HG02571 (cell line): Measurements from ENCODE around the gene LGMN.
"Not testable (repeated sequence)": the region's sequence is repeated elsewhere in the genome, so short reads cannot be mapped to it uniquely, and the experiment has no call there.

ENCODE experiments used
- ATAC-seq: cut with Tn5 transposase; IDR thresholded peaks from one replicate; pipeline ENCODE4 v1.9.1; 2021; ENCODE audit warnings: mild to moderate bottlenecking, moderate library complexity; ENCODE audit not compliant: unreplicated experiment

Gene LGMN

DNA sequence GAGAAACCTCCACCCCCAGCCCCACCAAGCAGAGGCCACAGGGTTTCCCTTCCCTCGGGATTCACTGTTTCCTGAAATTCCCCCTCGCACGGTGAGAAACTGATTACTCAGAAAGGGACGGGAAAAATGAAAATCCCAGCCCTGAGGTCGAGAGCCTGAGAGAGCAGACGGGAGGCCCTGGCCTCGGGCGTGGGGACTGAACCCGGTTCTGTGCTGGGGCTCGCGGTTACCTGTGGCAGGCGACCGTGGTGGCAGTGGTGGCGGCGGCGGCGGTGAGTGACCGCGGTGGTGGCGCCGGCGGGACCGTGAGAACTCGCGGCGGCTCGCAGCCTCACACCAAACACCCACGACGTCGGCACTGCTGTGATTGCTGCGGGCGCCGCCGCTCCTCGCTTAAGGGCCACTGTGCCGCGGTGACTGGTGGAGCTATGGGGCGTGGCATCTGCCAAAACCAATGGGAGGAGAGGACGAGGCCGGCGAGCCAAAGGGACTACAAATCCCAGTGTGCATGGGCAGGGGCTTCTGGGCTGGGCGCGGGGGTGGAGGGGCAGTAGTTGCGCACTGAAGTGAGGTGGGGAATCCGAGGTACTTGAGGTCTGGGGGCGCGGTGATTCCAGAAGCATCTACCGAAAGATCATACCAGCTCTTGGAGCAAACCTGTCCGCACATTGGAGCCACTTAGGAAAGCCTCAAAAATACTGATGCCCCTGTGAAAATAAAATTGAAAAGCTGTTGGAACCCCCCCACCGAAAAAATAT, at the start of gene LGMN:
Gene LGMN (minus strand): TSS at position 369 of the 758 bp plus-strand sequence. CDS start 15,841 bp downstream, outside the sequence.
- peak; percentile 82 for ATAC-seq

DNA sequence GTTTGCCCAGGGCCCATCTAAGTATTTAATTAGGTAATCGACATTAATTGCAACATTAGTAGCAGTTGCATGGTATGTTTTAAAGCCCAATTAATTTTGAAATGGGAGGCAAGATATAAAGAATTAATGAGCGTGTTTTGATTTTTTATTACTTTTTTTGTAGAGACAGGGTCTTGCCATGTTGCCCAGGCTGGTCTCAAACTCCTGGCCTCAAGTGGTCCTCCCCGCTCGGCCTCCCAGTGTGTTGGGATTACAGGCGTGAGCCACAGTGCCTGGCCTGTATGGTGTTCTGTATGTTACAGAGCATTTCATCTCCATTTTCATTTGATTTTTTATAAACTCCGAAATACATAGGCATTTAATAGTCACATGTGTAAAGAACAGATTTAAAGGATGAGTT, 46.5 kb upstream of the LGMN start:
- no peak for ATAC-seq

DNA sequence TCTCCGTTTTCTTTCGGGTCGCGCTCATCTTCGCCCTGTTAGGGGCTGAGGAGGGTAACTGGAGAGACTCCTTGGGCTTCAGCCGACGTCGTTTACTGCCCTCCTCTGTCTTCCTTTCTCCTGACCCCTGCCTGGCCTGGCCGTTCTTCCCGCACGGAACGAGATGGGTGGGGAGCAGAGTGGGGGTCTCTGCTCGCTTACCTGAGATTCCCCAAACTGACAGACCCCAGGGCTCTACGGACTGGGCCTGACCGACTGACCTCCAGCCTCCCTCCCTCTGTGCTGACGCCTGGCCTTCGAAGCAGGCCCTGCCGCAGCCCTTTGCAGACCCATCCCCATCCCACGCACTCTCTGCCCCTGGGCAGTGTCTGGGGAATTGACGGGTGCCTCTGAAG, 46.1 kb upstream of the LGMN start:
- ATAC-seq = no peak

DNA sequence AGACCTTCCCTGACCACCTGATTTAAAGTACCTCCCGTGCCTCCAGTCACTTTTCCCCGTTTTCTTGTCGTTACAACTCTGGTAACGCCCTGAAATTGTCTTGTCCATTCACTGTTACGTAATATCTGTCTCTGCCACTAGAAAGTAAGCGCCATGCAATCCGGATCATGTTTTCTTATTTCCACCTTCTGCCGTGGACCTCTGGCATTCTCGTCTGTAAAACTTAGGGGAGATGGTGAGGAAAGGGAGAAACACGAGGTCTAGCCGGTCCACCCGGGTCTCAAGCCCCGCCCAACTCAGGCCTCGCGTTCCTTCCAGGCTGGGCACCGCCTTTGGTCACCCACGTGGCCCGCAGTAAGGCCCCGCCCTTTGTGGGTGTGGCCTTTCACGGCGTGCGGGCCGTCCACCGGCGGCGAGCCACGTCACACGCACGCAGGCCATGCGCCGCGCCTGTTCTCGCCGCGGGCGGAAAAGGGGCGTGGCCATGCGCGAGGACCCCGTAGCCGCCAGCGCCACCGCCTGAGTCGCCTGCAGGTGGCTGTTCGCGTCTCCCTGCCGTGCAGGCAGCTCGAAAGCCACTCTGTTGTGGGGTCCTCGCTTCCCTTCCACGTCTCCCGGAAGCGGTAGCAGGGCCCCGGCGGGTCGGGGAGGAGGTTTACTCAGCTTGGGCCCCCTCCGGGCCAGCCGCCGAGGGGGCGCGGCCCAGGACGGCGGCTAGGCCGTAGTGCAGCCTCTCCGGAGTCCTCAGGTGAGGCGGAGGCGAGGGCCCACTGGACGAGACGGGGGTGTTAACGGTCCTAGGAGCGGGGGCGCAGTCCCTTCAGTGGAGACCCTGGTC, 45.5 kb upstream of the LGMN start, which contains the start of gene GOLGA5:
Gene GOLGA5 (plus strand): TSS at position 597 of the 838 bp plus-strand sequence. CDS start 3,133 bp downstream, outside the sequence.
- ATAC-seq = peak; percentile 97

DNA sequence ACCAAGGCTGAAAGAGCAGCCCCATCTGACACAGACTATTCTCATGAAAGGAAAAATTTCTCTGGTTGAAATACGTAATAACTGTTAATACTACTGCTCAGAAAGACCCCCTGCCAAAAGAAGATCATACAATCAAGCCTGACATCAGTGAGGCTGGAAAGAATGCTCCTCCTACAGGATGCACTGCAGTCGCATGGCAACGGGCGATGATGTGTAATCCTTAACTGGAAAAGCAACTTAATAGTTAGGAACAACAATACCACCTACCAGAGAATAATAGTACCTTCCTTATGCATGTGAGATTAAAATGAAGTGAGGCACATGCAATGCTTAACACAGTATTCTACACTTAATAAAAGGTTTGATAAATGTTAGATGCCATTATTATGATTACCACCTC, 44.5 kb upstream of the LGMN start:
- ATAC-seq = no peak

DNA sequence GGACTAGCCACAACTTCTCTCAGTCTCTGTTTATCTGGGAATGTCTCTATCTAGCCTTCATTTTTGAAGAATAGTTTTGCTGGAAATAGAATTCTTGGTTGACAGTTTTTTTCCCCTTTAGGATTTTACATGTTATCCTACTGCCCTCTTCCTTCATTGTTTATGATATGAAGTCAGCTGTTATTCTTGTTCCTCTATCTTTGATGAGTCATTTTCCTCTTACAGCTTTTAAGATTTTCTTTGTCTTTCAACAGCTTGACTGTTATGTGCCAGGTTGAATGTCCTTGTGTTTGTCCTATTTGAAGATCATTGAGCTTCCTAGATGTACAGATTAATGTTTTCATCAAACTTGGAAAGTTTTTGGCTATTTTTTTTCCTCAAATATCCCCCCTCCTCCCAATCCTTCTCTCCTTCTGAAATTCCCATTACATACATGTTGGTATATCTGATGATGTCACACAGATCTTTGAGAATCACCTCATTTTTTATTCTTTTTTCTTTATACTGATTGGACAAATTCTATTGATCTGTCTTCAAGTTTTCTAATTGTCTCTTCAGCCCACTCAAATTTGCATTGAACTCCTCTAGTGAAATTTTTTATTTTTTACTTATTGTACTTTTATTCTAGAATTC, 41.1 kb upstream of the LGMN start:
- ATAC-seq = no peak

DNA sequence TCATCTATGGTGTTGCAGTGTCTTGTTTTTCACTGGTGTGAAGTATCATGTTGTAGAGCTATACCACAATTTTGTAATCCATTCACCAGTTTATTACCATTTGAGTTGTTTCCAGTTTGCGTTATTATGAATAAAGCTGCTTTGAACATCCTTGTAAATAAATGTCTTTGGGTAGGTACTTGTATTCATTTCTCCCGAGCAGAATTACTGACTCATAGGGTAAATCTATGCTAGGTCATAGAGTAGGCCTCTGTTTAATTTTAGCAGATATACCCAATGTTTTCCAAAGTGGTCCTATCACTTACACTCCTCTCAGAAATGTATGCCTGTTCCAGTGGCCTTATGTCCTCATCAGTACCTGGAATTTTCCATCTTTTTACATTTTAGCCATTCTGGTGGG, 39.1 kb upstream of the LGMN start:
- no peak for ATAC-seq

DNA sequence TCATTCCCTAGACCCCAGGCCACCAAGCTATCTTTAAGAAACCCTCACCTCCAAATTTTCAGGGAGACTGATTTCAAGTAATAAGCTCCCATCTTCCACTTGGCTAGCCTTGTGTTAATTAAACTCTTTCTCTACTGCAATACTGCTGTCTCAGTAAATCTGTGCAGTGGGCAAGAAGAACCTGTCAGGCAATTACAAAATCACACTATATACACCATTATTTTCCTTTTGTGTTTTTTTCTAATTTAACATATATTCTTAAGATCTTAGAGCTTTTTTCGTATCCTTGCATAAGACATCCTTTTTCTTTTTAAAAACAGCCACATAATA, 38.0 kb upstream of the LGMN start:
- no peak for ATAC-seq

DNA sequence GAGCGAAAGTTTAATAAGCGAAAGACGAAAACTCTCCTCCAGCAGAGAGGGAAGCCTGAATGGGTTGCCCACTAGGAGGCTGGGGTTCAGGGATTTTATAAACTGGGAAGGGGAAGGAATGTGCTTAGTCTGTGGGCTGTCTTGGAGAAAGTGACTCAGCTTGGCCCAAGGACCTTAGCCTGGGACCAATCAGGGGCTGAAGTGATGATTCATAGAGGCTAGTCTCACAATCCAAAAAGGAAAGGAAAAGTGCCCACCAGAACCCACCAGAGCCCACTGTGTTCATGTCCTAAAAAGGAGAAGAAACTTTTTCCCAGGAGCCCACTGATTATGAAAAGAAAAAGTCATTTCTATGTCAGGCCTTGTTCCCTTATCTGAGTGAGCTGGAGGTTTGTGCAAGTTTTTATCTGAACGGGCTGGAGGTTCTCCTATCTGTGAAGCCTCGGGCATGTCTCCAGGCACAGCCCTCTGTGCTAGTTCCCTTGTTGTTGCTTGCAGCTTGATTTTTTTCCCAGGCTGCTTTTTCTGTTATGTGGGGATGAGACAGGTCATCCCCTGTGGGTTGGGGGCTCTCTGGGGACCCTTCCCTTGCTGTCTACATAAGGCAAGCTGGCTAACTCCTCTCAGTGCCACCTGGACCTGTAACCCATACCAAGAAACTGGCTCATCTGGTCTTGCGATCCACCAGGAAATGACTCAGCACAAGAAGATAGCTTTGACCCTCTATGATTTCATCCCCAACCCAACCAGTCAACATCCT, 37.4 kb upstream of the LGMN start:
- ATAC-seq = no peak

DNA sequence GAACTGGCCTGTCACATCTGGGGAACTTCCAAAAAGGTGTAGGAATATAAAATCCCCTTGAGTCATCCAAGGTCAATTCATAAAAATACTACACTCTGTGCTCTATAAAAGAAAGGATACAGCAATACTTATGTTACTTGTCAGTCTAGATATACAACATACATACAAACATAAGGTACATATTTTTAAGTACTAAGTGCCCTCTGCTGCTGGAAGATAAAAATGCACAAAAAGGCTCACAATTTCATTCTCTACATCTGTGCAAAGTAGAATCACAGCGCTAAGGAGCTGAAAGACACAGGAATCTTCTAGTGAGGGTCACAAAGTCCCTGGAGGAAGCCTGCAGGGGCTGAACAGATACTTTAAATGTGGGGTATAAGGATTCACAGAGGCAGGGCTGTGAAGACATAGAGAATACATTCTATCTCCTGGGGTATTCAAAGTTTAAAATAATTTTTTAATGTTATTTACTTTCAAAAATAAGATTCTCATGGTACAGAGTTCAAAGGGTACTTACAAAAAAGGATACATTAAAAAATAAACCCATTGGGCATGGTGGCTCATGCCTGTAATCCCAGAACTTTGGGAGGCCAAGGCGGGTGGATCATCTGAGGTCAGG, 35.5 kb upstream of the LGMN start:
- no peak for ATAC-seq

DNA sequence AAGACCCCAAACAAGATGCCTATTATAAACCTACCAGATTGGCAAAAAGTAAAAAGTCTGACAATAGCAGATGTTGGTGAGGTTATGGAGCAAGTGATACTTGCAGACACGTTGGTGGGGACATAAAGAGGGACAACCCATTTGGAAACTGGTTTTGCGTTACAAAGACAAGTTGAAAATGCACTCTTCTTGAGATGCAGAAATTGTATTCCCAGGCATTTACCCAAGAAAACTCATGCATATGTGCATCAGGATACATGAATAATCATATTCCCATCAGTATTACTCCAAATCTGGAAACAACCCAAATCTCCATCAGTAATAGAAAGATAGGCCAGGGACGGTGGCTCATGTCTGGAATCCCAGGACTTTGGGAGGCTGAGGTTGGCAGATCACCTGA, 32.9 kb upstream of the LGMN start:
- ATAC-seq = no peak

DNA sequence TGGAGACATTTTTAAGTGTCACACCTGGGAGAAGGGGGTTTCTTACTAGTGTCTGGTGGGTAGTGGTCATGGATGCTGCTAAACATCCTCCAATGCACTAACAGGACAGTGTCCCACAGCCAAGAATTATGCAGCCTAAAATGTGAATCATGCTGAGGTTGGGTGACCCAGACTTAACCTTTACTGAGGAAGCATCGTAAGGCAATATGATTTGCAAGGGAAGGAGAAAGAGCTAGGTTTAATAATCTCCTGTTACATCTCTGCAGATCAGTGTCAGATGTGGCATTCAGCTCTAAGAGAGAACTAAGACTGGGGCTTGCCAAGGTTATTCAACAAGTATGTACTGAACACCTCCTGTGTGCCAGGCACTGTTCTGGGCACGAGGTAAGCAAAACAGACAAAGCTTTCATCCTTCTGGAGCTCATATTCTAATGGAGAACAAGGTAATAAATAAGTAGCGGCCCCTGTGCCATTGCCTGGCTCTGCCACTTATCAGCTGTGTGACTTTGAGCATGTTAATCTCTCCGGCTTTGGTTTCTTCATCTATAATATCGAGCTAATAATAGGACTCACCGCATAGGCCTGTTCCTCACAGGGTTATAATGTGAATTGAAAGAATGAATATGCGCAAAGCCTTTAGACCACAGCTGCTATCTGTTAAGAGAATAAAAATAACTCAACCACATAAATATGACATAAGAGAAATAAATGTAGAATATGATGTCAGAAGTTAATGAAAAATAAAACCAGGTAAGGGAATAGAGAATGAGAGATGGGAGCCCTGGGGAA, 32.2 kb upstream of the LGMN start:
- no peak for ATAC-seq

DNA sequence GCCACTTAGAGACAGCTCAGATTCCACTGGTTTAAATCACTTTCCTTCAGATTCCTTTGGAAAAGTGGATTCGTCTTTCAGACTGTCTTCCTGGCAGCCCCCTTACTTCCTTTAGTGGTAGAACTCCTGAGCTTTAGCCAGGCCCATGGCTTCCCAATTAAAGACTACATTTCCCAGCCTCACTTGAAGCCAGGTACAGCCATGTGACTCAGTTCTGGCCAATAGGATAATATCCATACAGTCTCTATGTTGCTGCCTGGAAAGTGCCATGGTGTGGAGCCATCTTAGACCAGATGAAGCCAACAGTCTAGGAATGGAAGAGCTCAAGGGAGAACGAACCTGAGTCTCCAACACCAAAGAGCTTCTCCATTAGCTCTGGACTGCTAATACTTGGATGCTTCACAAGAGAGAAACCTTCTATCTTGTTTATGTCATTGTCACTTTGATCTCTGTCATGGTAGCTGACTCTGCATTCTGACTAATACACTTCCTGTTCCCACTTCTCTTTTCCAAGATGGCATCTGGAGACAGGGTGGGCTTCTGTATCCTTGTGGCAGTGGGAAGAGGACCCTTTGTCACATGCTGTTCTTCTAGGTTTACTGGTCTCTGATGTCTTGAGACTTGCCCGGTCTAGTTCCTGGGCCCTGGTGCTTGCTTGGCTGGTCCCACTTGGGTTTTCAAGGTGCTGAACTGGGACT, 30.6 kb upstream of the LGMN start:
- ATAC-seq = not testable (repeated sequence)

DNA sequence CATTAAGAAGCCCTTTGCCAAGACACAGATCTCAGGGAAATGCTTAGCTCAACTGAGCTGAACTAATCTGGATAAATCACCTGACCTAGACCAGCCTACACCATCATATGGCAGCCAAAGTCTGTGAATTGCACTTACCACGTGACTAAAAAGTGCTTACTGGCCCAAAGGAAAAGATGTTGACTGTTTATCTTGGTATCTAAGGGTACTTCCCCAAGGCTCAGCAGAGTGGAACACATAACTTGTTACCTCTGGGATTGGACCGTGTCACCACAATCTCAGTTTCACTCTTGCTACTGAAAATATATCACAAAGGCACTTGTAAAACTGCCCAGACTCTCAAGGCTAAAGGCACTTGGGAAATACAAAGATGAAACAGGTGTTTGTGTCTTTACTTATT, 26.9 kb upstream of the LGMN start:
- peak; percentile 93 for ATAC-seq

DNA sequence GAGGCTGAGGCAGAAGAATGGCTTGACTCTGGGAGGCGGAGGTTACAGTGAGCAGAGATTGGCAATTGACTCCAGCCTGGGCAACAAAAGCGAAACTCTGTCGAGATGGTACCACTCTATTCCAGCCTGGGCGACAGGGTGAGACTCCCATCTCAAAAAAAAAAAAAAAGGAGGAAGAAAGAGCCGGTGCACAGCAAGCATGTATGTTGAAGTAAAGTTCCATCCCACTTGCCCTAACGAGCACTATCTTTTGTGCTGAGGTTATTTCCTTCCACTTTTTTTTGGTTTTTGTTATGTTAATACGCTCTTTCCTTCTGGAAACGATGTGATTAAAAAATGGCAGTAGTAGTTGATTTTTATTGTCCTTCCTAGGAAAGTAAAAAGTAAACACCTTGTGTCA, 26.1 kb upstream of the LGMN start:
- no peak for ATAC-seq

DNA sequence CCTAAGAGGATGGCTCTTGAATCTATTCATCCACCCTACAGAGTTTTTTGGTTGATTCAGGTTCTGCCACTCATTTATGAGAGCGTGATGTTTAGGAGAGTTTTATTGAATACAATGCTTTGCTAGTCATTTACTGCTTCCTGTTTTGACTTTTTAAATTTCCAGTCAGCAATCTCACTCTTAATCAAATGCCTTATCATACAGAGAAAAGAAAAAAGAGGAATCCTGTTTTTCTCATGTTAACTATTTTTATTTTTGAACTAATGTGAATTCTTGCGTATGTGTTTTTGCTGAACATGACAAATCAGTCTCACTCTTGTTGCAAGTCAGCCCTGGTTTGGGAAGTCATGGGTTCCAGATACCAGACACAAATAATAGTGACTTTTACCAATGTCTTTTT, 22.1 kb upstream of the LGMN start:
- no peak for ATAC-seq

DNA sequence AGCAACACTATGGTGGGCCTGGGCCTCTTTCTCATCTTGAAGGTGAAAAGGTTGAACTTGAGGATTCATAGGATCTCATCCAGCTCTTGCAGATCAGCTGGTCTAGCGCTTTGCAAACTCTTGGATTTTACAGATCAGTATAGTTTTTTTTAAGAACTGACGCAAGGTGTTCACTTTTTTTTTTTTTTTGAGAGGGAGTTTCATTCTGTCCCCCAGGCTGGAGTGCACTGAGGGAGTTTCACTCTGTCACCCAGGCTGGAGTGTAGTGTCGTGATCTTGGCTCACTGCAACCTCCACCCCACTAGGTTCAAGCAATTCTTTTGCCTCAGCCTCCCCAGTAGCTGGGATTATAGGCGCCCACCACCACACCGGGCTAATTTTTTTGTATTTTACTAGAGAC, 20.4 kb upstream of the LGMN start:
- peak; percentile 24 for ATAC-seq

DNA sequence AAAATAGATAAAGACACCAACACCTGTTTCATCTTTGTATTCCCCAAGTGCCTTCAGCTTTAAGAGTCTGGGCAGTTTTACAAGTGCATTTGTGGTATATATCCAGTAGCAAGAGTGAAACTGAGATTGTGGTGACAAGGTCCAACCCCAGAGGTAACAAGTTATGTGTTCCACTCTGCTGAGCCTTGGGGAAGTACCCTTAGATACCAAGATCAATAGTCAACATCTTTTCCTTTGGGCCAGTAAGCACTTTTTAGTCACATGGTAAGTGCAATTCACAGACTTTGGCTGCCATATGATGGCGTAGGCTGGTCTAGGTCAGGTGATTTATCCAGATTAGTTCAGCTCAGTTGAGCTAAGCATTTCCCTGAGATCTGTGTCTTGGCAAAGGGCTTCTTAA, 19.8 kb upstream of the LGMN start:
- ATAC-seq = peak; percentile 86
